Activated CD4-positive, alpha-beta T cell treated with anti-CD3 and anti-CD28 coated beads, Interleukin-2, amount 10 ng/mL, durations not matched to agents 7 days and 5 days (primary cell): Measurements from ENCODE around the gene DDTL. TPM values are rescaled to one million over a fixed set of nuclear protein-coding genes. Genes with fewer than 3 reads are reported as not detected.

Experiments used
- CTCF ChIA-PET: fragments of 350-600 bp; sonication (Branson Sonifier 250); formaldehyde crosslinking; loops from one replicate; lab custom pipeline; 2021; ENCODE audit warnings: antibody characterized with exemption; lab: Charles Lee
- POLR2A ChIA-PET: fragments of 350-600 bp; sonication (Branson Sonifier 250); formaldehyde crosslinking; loops from one replicate; lab custom pipeline; 2021; ENCODE audit warnings: antibody characterized with exemption; lab: Charles Lee
- DNase-seq: peaks from one replicate; pipeline ENCODE4 v3.0.0-alpha.2; 2020
- H3K27ac Mint-ChIP-seq: one replicate; pipeline ENCODE4 v1.8.0; 2021; ENCODE audit warnings: mild to moderate bottlenecking, moderate library complexity, mixed read lengths
- H3K27me3 Mint-ChIP-seq: one replicate; pipeline ENCODE4 v1.8.0; 2021; ENCODE audit warnings: mixed read lengths
- H3K36me3 Mint-ChIP-seq: one replicate; pipeline ENCODE4 v1.8.0; 2021; ENCODE audit warnings: low read depth, mixed read lengths
- H3K4me1 Mint-ChIP-seq: one replicate; pipeline ENCODE4 v1.8.0; 2021; ENCODE audit warnings: mixed read lengths
- H3K4me3 Mint-ChIP-seq: one replicate; pipeline ENCODE4 v1.8.0; 2021; ENCODE audit warnings: mild to moderate bottlenecking, moderate library complexity, mixed read lengths
- H3K9me3 Mint-ChIP-seq: one replicate; pipeline ENCODE4 v1.8.0; 2021; ENCODE audit warnings: mixed read lengths
- total RNA-seq, 2 experiments: library from RNA; stranded (reverse); gene quantifications; one replicate each; pipeline ENCODE4 v1.2.3, GENCODE V29; 2021

The DDTL gene
- total RNA-seq, 2 experiments from 2014 or later = 3.3 to 3.4 TPM

DNA sequence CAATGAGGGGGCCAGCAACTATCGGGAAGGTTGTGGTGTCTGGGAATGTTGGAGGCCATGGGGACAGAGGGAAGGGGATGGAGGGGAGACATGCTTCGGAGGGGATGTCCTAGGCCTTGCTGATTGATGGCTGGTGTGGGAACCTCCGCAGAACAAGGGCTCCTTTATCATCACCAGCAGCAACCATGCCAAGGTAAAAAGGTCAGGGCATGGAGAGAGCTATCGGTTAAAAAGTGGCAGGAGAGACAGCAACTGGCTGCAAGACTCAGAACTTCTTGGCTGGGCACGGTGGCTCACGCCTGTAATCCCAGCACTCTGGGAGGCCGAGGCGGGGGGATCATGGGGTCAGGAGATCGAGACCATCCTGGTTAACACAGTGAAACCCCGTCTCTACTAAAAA, 35.6 kb downstream of the DDTL start:
- no peaks in the 10 kb centered on the region for H3K36me3 Mint-ChIP-seq
- DNase-seq = no peak
- H3K27ac Mint-ChIP-seq = no peak overlapping the region
- H3K4me3 Mint-ChIP-seq = no peak overlapping the region
- ChIA-PET POLR2A (no interaction called here), CTCF (no interaction called here)
- H3K4me1 Mint-ChIP-seq = peaks cover 4% of the 10 kb centered on the region
- H3K9me3 Mint-ChIP-seq = no peaks in the 10 kb centered on the region
- H3K27me3 Mint-ChIP-seq = peaks cover 4% of the 10 kb centered on the region

DNA sequence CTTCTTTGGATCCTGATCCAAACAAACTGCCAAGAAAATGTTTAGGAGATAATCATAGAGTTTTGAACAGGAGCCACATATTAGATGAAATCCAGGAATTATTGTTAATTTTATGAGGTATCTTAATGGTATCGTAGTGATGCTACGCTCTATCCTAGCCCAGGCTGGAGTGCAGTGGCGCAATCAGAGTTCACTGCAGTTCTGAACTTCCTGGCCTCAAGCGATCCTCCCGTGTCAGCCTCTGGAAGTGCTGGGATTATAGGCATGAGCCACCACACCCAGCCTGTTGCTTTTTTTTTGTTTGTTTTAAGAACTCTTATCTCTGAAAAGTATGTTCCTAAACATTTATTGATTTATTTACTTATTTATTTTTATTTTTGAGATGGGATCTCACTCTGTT, 36.2 kb downstream of the DDTL start:
- H3K27me3 Mint-ChIP-seq = peaks cover under 1% of the 10 kb centered on the region
- H3K27ac Mint-ChIP-seq = no peak overlapping the region
- H3K4me1 Mint-ChIP-seq = peaks cover under 1% of the 10 kb centered on the region
- POLR2A ChIA-PET = no interaction called here
- no peaks in the 10 kb centered on the region for H3K9me3 Mint-ChIP-seq
- no peaks in the 10 kb centered on the region for H3K36me3 Mint-ChIP-seq
- no peak overlapping the region for H3K4me3 Mint-ChIP-seq
- DNase-seq = no peak
- CTCF ChIA-PET = no interaction called here

DNA sequence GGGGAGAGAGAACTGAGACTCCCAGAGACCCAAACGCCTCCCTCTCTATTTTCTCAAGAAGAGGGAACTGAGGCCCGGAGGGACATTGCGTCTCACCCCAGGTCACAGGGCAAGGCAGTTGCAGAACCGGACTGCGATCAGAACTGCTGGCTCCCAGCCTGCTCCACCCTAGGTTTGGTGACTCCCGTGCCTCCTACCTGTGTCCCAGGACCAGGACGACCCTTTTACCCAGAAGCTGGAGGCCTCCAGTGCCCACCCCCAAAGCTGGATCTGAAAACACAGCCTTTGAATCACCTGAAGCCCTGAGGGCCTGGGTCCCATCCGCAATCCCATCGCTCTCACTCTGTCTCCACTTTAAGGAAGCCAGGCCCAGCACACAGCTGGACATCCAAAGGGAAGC, 37.2 kb downstream of the DDTL start:
- no peaks in the 10 kb centered on the region for H3K4me1 Mint-ChIP-seq
- no peaks in the 10 kb centered on the region for H3K36me3 Mint-ChIP-seq
- no peaks in the 10 kb centered on the region for H3K27me3 Mint-ChIP-seq
- H3K9me3 Mint-ChIP-seq = no peaks in the 10 kb centered on the region
- ChIA-PET POLR2A (no interaction called here), CTCF (interaction anchor here (1.1 to 1.3 kb wide), 3 partner anchors 58 to 170 kb away, joined by 3 to 5 read pairs (median 3); no protein-coding TSS in a partner anchor)
- H3K4me3 Mint-ChIP-seq = no peak overlapping the region
- no peak for DNase-seq
- H3K27ac Mint-ChIP-seq = no peak overlapping the region

DNA sequence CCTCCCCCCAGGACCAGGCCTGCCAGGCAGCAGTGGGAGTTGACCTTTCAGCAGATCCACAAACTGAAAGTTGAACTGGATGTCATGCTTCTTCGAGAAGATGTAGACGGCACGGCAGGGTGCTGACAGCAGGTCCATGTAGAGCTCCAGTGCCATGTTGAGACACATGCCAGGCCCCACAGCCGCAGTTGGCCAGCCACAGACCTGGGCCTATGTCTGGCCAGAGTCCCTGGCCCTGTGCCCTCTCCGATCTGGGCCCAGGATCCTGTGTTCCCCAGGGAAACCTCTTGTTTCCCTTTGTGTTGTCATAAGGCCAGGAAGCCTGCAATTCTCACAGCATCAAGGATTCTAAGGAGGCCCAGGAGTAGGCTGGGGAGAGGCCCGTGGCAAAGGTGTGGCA, 38.5 kb downstream of the DDTL start, which contains the start of gene GSTT4:
Gene GSTT4, minus strand, starts transcription at position 253 of the 400 bp plus-strand sequence. Its CDS starts 97 bp downstream, at position 156.
- ChIA-PET CTCF (no interaction called here), POLR2A (no interaction called here)
- DNase-seq = no peak
- Mint-ChIP-seq H3K36me3 (no peaks in the 10 kb centered on the region), H3K4me3 (no peak within 1 kb of the TSS), H3K9me3 (no peaks in the 10 kb centered on the region), H3K4me1 (peaks cover 2% of the 10 kb centered on the region), H3K27me3 (no peaks in the 10 kb centered on the region), H3K27ac (no peak within 1 kb of the TSS)

DNA sequence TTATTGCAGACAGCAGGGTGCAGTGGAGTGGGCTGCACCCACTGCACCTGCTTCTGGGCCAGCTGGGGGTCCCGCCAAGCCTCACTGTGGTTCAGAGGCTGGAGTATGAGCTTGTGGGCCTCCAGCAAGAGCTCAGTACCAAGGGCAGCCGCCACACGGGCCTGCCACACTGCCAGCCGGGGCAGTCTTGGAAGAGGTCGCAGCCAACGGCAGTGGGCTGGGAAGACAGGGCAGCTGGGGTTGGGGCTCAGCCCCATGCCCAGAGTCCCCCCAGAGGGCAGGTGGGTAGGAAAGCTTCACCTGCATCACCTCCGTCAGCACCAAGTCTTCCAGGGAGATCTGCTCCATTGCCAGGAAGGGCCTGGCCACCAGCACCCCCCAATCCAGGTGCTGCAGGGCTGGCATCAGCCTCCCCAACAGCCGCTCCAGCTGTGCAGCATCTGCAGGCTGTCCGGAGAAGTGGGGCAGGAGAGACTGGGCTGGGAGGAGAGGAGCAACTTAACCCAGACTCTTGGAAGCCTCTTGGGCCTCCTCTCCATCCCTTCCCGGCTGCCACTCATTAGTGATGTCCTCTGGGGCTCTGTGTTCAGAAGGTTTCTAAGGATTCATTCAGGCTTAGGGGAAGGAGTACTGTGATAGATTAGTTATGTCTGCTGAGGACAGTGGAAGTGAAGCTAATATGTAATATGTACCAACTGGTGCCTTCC, 39.7 kb downstream of the DDTL start:
- POLR2A ChIA-PET = no interaction called here
- H3K4me1 Mint-ChIP-seq = peaks cover 9% of the 10 kb centered on the region
- DNase-seq = no peak
- CTCF ChIA-PET = no interaction called here
- no peak overlapping the region for H3K27ac Mint-ChIP-seq
- H3K4me3 Mint-ChIP-seq = no peak overlapping the region
- H3K9me3 Mint-ChIP-seq = no peaks in the 10 kb centered on the region
- no peaks in the 10 kb centered on the region for H3K36me3 Mint-ChIP-seq
- H3K27me3 Mint-ChIP-seq = no peaks in the 10 kb centered on the region

DNA sequence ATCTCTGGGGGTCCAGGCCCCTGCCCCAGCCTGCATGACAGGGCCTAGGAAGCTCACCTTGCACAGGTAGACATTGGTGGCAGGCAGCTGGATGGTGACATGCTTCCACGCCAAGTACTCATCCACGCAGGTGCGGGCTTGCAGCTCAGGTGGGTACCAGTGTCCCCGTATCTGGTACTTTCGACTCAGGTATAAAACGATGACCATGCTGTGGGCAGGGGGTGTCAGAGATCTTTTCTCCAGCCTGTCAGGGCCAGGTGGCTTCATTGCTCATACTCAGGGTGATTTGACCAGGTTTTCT, 40.2 kb downstream of the DDTL start:
- Mint-ChIP-seq H3K9me3 (no peaks in the 10 kb centered on the region), H3K27me3 (no peaks in the 10 kb centered on the region), H3K27ac (peak overlapping the region; percentile 32), H3K4me3 (no peak overlapping the region), H3K36me3 (no peaks in the 10 kb centered on the region), H3K4me1 (peaks cover 9% of the 10 kb centered on the region)
- POLR2A ChIA-PET = no interaction called here
- CTCF ChIA-PET = no interaction called here
- no peak for DNase-seq

DNA sequence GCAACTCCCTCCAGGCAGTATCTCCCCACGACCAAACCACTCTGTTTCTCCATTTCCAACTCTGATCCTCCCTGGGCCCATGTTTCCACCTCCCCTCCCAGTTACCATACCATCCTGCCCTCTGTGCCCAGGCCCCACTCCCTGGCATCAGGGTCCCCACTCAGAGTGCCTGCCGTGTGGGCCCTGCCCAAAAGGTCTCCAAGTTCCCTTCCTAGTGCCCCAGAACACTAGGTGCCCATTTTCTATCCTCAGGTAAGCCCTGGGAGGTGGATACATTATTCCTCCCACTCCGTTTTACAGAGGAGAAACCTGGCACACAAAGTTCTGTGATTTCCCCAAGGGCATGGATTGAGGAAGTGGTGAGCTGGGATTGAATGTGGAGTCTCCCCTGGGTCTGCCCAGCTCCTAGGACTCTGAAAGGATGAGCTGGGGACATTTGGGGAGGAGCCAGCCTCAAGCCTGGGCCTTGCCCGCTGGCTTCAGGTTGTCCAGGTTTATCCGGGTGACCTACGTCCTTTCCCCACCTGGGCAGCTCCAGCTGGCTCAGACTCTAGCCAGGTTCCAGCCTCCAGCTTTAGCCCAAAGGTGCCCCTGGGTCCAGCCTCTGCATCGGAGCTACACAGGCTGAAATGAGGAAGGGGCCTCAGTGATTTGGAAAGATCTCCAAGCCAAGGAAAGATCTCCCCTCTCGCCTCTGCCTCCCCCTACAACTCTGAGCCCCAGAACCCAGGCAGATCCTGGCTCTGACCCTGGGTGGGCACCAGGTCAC, 40.7 kb downstream of the DDTL start:
- Mint-ChIP-seq H3K9me3 (no peaks in the 10 kb centered on the region), H3K27me3 (no peaks in the 10 kb centered on the region), H3K27ac (peak overlapping the region; percentile 32), H3K4me1 (peaks cover 12% of the 10 kb centered on the region), H3K36me3 (no peaks in the 10 kb centered on the region), H3K4me3 (no peak overlapping the region)
- no peak for DNase-seq
- POLR2A ChIA-PET = no interaction called here
- CTCF ChIA-PET = interaction anchor here (0.6 kb wide), 1 partner anchor 594 kb away, joined by 3 read pairs; no protein-coding TSS in a partner anchor

DNA sequence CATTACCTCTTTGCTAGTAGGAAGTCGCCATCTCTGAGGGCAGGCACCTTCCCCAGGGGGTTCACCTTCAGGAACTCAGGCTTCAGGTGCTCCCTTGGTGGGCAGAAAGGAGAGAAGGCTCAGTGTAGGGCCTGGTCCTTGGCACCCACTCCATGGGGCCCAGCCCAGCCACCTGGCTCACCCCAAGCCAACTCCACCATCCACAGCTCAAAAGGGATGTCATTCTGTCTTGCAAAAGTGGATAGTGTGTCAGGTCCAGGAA, 41.3 kb downstream of the DDTL start:
- DNase-seq = no peak
- Mint-ChIP-seq H3K4me3 (no peak overlapping the region), H3K4me1 (peaks cover 13% of the 10 kb centered on the region), H3K27me3 (no peaks in the 10 kb centered on the region), H3K9me3 (no peaks in the 10 kb centered on the region), H3K36me3 (no peaks in the 10 kb centered on the region), H3K27ac (peak overlapping the region; percentile 28)
- CTCF ChIA-PET = interaction anchor here (0.6 kb wide), 1 partner anchor 595 kb away, joined by 3 read pairs; no protein-coding TSS in a partner anchor
- POLR2A ChIA-PET = interaction anchor here (0.6 kb wide), 1 partner anchor 99 kb away, joined by 3 read pairs; no protein-coding TSS in a partner anchor

DNA sequence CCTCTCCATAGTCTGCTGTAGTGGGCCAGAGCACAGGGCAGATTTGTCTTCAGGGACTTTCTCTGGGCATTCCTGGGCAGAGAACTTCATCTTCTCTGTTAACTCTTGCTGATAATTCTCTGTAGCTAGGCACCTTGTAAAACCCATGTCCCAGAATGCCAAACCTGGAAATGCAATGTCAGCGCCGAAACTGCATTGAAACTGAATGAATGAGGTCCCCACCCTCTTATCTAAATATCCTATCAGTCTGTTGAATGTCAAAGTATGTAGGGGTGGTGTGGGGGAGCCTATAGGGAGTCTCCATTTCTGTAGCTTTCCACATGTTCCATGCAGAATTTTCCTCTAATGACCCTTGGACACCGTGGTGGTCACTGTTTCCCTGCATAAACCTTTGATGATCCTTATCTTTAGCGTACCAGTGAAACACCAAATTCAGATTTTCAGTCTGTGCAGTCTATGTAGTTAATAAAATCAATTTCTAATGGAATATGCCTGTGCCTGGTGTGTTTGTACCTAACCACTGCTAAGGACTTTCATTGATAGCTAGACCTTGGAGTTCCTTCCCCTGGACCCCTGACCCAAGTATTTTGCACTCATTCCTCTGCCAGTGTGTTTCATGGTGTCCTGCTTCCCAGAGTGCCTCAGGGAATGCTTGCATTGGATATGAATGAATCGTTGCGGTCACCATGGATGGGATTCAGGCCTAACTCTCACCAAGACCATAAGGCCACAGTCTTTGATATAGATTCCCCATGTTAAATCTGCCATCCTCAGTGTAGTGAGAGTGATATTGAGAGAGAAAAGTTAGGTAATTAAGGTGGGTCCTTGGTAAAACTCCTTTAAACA, 41.9 kb downstream of the DDTL start:
- POLR2A ChIA-PET = interaction anchor here (0.6 kb wide), 1 partner anchor 100 kb away, joined by 3 read pairs; no protein-coding TSS in a partner anchor
- no peak overlapping the region for H3K4me3 Mint-ChIP-seq

DNA sequence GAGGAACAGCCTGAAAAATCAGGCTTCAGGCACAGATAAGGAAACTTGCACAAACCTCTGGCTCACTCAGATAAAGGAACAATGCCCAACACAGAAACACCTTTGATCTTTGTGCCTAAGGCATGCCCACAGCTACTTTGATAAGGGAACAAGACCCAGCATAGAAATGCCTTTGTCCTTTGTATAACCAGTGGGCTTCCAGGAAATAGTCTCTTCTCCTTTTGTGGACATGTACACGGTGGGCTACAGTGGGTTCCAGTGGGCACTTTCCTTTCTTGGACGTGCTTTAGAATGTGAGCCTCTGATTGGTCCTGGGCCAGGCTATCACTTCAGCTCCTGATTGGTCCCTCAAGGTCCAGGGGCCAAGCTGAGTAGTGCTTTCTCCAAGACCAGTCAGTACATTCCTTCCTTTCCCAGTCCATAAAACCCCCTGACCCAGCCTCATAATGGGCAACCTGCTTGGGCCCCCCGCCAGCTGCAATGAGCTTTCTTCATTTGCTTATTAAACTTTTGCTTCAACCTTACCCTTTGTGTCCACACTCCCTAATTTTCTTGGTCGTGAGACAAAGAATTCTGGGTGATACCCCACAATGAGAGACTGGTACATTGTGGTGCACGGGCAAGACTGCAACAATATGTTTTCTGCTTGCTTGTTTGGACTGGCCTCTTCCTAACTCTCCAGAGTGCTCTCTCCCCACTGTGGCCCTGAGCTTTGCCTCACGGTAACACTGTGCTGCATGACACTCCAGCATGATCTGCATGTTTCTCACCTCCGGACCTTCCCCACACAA, 42.7 kb downstream of the DDTL start:
- H3K4me3 Mint-ChIP-seq = no peak overlapping the region

More for the DNA sequence above, 41.9 kb downstream of the DDTL start:
- CTCF ChIA-PET = no interaction called here
- peaks cover 2% of the 10 kb centered on the region for H3K36me3 Mint-ChIP-seq
- no peaks in the 10 kb centered on the region for H3K27me3 Mint-ChIP-seq
- H3K4me1 Mint-ChIP-seq = peaks cover 17% of the 10 kb centered on the region
- H3K9me3 Mint-ChIP-seq = no peaks in the 10 kb centered on the region
- peak overlapping the region; percentile 28 for H3K27ac Mint-ChIP-seq
- no peak for DNase-seq

DNA sequence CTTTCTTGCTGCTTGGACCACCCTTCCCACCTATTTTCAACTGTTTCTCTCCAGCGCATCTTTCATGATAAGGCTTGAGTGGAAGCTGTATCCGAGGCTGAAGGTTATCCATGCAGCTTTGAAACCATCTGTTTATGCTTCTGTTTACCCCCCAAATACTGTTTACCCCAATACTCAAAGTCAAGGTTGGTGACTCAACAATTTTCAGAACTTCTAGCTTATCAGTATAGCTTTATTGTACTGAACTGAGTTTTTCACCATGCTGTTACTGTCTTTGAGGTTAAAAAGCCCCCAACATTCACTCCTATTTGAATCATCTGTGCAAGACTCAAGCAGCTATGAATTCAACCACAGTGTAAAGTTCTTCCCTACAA, 43.3 kb downstream of the DDTL start:
- Mint-ChIP-seq H3K36me3 (peaks cover 4% of the 10 kb centered on the region), H3K4me1 (peaks cover 26% of the 10 kb centered on the region), H3K4me3 (peak overlapping the region; percentile 45), H3K9me3 (no peaks in the 10 kb centered on the region), H3K27ac (peak overlapping the region; percentile 75), H3K27me3 (no peaks in the 10 kb centered on the region)
- ChIA-PET POLR2A (no interaction called here), CTCF (interaction anchor here (0.6 to 2.1 kb wide), 6 partner anchors 13 to 601 kb away, joined by 3 to 7 read pairs (median 3); partner anchors contain the start of genes MIF and SLC2A11)
- no peak for DNase-seq

More for the DNA sequence above, 42.7 kb downstream of the DDTL start:
- CTCF ChIA-PET = interaction anchor here (0.8 to 2.1 kb wide), 4 partner anchors 13 to 147 kb away, joined by 3 to 7 read pairs (median 3); partner anchors contain the start of gene MIF
- Mint-ChIP-seq H3K27me3 (no peaks in the 10 kb centered on the region), H3K27ac (peak overlapping the region; percentile 75), H3K9me3 (no peaks in the 10 kb centered on the region), H3K4me1 (peaks cover 23% of the 10 kb centered on the region), H3K36me3 (peaks cover 4% of the 10 kb centered on the region)
- no peak for DNase-seq
- POLR2A ChIA-PET = no interaction called here

DNA sequence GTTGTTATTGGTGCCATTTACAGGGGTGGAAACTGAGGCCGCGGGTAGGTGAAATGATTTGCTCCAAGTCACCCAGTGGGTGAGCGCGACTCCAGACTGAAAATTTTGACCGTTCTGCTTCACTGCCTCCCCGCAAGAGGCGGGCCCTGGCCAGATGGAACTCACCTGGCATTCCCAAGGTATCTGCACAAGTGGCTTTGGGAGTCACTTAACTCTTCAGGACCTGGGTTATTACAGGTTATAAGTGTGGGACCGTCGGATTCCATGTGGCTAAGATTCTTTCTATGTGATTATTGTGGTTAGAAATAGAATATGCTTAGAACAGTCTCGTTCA, 45.0 kb downstream of the DDTL start:
- Mint-ChIP-seq H3K27me3 (no peaks in the 10 kb centered on the region), H3K4me1 (peaks cover 32% of the 10 kb centered on the region), H3K4me3 (peak overlapping the region; percentile 91), H3K36me3 (peaks cover 6% of the 10 kb centered on the region), H3K27ac (peak overlapping the region; percentile 91), H3K9me3 (peaks cover 1% of the 10 kb centered on the region)
- CTCF ChIA-PET = interaction anchor here (2.1 kb wide), 1 partner anchor 118 kb away, joined by 7 read pairs; the partner anchor contains the start of gene MIF
- no peak for DNase-seq
- POLR2A ChIA-PET = no interaction called here
